Ishikawa (cell line): ENCODE measurements around the gene PLXNA4.

Experiments
- CEBPB ChIP-seq: IDR thresholded peaks from 2 replicates; pipeline ENCODE4 v1.6.1; 2012
- CREB1 ChIP-seq: IDR thresholded peaks from 2 replicates; pipeline ENCODE4 v1.6.1; 2012; ENCODE audit warnings: low read depth
- EGR1 ChIP-seq: IDR thresholded peaks from 2 replicates; pipeline ENCODE4 v1.6.1; 2012
- EP300 ChIP-seq: IDR thresholded peaks from 2 replicates; pipeline ENCODE4 v1.6.1; 2012; ENCODE audit warnings: borderline replicate concordance
- NFIC ChIP-seq: IDR thresholded peaks from 2 replicates; pipeline ENCODE4 v1.6.1; 2012
- RAD21 ChIP-seq: IDR thresholded peaks from 2 replicates; pipeline ENCODE4 v1.6.1; 2012; ENCODE audit warnings: low read depth
- TAF1 ChIP-seq: IDR thresholded peaks from 2 replicates; pipeline ENCODE4 v1.6.1; 2012; ENCODE audit warnings: low read depth, mild to moderate bottlenecking
- ZBTB7A ChIP-seq: IDR thresholded peaks from 2 replicates; pipeline ENCODE4 v1.6.1; 2012; ENCODE audit warnings: low read depth
- TF ChIP-seq, protein P1 (sequence below): IDR thresholded peaks from 2 replicates; pipeline ENCODE4 v1.6.1; 2012; ENCODE audit warnings: low read depth, mild to moderate bottlenecking
- TF ChIP-seq, protein P2 (sequence below): IDR thresholded peaks from 2 replicates; pipeline ENCODE4 v1.6.1; 2012

- no peak for TF ChIP-seq RAD21
- no peak for TF ChIP-seq TAF1
- TF ChIP-seq, protein P1, sequence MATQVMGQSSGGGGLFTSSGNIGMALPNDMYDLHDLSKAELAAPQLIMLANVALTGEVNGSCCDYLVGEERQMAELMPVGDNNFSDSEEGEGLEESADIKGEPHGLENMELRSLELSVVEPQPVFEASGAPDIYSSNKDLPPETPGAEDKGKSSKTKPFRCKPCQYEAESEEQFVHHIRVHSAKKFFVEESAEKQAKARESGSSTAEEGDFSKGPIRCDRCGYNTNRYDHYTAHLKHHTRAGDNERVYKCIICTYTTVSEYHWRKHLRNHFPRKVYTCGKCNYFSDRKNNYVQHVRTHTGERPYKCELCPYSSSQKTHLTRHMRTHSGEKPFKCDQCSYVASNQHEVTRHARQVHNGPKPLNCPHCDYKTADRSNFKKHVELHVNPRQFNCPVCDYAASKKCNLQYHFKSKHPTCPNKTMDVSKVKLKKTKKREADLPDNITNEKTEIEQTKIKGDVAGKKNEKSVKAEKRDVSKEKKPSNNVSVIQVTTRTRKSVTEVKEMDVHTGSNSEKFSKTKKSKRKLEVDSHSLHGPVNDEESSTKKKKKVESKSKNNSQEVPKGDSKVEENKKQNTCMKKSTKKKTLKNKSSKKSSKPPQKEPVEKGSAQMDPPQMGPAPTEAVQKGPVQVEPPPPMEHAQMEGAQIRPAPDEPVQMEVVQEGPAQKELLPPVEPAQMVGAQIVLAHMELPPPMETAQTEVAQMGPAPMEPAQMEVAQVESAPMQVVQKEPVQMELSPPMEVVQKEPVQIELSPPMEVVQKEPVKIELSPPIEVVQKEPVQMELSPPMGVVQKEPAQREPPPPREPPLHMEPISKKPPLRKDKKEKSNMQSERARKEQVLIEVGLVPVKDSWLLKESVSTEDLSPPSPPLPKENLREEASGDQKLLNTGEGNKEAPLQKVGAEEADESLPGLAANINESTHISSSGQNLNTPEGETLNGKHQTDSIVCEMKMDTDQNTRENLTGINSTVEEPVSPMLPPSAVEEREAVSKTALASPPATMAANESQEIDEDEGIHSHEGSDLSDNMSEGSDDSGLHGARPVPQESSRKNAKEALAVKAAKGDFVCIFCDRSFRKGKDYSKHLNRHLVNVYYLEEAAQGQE = no peak
- no peak for TF ChIP-seq CEBPB
- TF ChIP-seq EP300 = no peak
- TF ChIP-seq, protein P2, sequence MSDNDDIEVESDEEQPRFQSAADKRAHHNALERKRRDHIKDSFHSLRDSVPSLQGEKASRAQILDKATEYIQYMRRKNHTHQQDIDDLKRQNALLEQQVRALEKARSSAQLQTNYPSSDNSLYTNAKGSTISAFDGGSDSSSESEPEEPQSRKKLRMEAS = no peak
- TF ChIP-seq ZBTB7A = no peak
- no peak for TF ChIP-seq EGR1
- no peak for TF ChIP-seq CREB1
- no peak for TF ChIP-seq NFIC
Measured at GRCh38 chr7:132312531-132313055, 263.7 kb downstream of the PLXNA4 start.
